Right kidney (tissue), 1 donor: ENCODE results near the gene GPR146.

ENCODE experiments used
- DNase-seq: peaks from one replicate; pipeline ENCODE4 v3.0.0-alpha.2; 2016

GPR146 gene

GRCh38 chr7:1010226-1010625 is 34.1 kb upstream of the GPR146 start:
- no peak for DNase-seq

DNA sequence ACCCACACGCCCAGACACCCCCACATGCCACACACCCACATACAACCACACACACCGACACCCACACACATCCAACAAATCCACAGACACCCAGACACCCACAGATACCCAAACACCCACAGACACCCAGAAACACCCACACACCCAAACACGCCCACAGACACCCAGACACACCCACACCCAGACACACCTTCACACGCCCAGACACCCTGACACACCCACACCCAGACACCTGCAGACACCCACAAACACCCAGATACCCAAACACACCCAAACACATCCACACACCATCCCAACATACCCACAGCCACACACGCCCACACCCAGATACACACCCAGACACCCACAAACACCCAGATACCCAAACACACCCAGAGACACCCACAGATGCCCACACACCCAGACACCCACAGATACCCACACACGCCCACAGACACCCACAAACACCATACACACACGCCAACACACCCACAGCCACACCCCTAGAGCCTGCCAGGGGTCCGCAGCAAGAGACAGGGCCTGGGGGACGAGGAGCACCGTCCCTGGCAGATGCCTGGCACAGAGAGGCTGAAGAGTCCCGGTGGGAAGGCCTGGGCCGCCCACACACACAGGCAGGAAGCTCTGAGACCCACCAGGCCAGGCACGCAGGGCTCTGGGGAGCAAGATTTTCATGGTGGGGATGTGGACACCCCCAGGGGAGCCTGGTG is 32.9 kb upstream of the GPR146 start:
- no peak for DNase-seq

- no peak for DNase-seq
Observed at GRCh38 chr7:1012004-1012715, 32.2 kb upstream of the GPR146 start.

DNA sequence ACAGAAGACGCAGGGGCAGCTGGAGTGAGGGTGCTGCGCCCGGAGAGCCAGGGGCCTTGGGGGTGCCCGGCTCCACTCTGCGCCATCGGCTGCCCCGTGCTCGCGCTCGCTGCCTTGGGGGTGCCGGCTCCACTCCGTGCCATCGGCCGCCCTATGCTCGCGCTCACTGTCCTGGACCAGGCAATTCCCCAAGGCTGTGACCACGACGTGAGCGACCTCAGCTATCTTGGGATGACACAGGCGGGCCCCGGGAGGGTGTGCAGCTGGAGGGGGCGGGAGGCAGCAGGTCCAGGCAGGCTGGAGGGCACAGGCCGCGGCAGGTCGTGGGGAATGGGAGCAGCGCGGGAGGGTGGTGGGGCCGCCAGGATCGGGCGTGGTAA is 31.6 kb upstream of the GPR146 start:
- DNase-seq = no peak

- no peak for DNase-seq
Observed at GRCh38 chr7:1013581-1013980, 30.8 kb upstream of the GPR146 start.

DNA sequence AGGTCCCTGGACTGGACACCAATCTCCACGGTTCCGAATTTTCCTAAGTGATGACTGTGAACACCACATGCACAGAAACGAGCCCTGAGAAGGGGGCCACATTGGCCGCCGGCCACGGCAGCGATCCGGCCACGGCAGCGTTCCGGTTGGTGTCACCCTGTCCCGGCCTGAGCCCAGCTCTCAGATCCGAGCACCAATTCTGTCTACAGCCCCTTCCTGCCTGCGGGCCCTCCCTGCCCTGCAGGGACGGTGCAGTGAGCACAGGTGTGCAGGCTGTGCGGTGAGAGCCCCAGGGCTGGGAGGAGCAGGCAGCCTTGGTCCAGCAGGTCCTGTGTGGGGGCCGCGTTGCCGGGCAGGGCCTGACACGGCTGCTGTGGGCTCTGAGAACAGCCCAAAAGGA is 29.7 kb upstream of the GPR146 start:
- no peak for DNase-seq

DNA sequence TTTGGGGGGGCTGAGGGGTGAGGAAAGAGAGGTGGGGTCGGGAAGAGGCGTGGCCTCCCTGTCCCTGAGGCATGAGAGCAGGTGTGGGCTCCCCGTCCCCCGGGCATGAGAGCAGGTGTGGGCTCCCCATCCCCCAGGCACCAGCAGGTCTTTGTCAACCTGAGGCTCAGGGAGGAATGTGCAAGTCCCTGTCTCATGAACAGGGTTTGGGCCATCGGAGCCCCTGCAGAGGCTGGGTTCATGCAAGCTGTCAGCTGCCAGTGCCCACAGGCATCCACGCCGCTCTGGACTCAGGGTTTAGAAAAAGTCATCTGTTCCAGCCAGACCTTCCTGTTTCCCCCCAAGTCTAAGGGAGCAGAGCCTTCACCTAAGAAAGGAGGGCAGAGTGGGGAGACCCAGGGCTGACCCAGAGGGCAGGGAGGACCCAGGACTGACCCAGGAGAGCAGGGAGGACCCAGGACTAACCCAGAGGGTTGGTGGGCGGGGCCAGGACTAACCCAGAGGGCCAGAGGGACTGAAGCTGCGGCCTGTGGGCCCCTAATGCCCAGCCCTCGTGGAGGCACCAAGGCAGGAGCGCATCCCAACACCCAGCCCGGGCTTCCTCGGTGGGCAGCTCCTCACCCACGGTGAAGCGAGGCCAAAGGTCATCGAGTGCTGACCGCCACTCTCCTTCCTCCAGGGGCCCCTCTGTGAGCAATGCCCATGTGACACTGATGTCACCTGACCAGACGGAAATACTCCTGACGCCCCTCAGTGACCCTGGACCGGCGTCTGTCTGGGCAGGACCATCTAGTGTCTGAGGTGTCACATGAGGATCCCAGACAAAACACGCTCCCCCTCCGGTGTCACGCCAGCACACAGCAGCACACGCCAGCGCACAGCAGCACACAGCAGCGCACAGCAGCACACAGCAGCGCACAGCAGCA is 28.9 kb upstream of the GPR146 start:
- DNase-seq = no peak

DNA sequence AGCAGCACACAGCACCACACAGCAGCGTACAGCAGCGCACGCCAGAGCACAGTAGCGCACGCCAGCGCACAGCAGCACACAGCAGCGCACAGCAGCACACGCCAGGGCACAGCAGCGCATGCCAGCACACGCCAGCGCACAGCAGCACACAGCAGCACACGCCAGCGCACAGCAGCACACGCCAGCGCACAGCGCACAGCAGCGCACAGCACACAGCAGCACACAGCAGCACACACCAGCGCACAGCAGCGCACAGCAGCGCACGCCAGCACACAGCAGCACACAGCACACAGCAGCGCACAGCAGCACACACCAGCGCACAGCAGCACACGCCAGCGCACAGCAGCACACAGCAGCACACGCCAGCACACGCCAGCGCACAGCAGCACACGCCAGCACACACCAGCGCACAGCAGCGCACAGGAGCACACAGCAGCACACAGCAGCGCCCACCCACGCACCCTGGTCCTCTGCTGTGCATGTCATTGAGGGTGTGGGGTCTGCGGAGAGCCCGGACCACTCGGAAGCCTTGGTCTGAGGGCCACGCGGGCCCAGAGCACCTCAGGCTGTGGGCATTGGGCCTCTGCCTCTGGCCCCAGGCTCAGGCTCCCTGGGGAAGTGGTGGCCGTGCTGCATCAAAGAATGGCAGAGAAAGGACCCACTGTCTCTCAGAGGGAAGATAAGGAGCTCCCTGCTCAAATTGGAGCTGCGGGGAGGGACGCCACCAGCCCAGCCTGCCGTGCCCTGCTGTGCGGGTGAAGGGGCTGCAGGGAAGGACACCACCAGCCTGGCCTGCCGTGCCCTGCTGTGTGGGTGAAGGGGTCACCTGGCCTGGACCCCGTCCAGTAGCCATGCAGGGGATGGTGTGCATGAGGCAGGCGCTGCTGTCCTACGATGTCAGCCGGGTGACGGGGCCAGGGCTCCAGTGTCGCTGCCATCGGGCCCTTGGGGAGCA is 27.5 kb upstream of the GPR146 start:
- no peak for DNase-seq

- no peak for DNase-seq
Observed at GRCh38 chr7:1017586-1018333, 26.6 kb upstream of the GPR146 start.

DNA sequence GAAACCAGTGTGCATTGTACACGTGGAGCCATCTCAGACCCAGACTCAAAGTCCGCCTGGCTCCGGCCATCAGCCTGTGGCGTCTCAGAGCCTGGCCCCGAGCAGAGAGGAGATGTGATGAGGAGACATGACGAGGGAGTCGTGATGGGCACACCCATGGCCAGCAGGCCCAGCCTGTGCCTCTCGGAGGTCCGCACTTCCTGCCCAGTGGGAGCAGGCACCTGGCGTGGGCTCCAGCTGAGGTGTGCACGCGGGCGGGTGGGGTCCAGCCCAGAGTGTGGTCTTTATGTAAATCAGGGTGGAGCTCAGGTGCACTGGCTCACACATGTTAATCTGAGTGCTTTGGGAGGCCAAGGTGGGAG is 26.0 kb upstream of the GPR146 start:
- DNase-seq = no peak

GRCh38 chr7:1019255-1019785 is 25.0 kb upstream of the GPR146 start:
- no peak for DNase-seq

DNA sequence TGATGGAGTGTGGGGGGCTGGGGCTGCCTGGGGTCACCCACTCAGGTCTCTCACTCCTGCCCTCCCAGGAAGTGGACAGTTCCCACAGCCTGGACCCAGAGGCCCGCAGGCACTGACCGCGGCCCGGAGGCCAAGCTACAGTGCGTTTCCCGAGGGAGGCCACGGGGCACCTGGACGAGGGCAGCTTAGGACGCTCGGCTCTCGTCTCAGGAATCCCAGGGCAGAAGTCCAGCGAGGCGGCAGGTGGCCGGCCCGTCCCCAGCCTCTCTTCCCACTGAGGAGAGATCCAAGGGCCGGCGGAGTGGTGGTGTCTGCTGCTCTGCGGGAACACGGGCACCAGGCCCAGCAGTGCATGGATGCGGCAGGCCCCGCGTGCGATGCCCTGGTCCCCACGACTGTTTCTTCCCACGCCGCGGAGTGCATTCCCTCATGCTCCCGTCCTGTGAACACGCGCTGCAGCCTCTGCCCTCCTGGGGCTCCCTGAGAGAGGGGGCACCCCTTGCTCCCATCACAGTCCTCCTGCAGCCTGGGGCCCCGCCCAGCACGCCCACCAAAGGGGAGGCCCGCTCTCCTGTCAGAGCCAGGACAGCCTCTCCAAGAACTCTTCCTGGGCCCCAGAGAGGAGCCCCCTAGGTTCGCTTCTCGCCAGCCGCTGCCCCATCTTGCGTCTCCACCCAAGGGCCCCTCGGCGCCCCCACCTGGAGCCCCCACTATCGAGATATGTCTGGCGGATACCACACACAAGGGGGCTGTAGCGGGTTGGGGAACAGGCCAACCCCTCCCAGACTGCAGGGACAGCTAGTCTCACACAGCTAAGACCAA is 24.3 kb upstream of the GPR146 start:
- DNase-seq = no peak

- no peak for DNase-seq
Observed at GRCh38 chr7:1020849-1021251, 23.5 kb upstream of the GPR146 start.

DNA sequence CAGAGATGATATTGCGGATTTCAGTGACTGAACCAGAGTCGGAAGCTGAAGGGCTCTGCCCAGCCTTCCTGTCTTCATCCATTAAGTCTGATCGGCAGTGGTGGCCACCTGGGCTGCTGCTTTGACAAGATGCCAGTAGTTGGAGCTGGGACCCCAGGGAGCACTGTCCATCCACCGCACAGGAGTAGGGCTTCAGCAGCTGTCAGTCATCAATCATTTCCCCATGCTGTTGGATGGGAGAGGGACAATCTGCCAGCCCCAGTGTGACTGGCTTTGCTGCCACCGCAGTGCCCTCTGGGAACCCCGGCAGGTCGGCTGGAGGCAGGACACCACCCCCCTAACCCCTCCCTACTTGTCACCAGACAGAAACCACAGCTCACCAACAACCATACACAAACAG is 23.0 kb upstream of the GPR146 start:
- DNase-seq = no peak

GRCh38 chr7:1021931-1022330 is 22.4 kb upstream of the GPR146 start:
- no peak for DNase-seq

DNA sequence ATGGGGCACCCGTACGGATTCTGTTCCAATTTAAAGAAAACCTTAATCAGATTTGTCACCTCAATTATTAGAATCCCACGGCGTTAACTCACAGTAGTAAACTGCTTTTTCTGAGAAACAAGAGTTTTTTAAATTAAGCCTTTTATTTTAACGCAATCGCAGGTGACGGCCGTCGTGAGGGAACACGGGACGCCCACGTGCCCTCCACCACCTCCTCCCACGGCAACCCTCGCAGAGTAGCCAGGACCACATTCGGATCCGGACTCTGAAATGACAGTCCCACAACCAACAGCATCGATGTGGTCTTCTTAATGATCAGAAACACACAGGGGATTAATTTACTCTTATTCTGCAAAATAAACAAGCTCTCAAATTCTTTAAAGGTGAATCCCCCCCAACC is 22.0 kb upstream of the GPR146 start:
- no peak for DNase-seq

GRCh38 chr7:1022801-1023465 is 21.4 kb upstream of the GPR146 start:
- DNase-seq = no peak

- no peak for DNase-seq
Observed at GRCh38 chr7:1024331-1024841, 20.0 kb upstream of the GPR146 start.
